PFSK-1 (cell line): ENCODE results near the gene PRM3.

Experiments
- FOXP2 ChIP-seq: optimal IDR thresholded peaks from 2 replicates; pipeline ENCODE3; 2011; ENCODE audit warnings: borderline replicate concordance, control low read depth, inconsistent platforms; ENCODE audit not compliant: insufficient read depth; ENCODE audit errors: extremely low read length, extremely low read depth
- POLR2AphosphoS5 ChIP-seq: IDR thresholded peaks from 2 replicates; pipeline ENCODE4 v1.6.1; 2012; ENCODE audit warnings: low read depth, mild to moderate bottlenecking, control low read depth, low read length, moderate library complexity
- TAF1 ChIP-seq: IDR thresholded peaks from 2 replicates; pipeline ENCODE4 v1.6.1; 2012; ENCODE audit warnings: low read length, control low read depth, borderline replicate concordance; ENCODE audit not compliant: insufficient read depth
- TF ChIP-seq, protein P1 (sequence below), 2 experiments: IDR thresholded peaks; 2 replicates each; pipeline versions ENCODE4 v1.6.1 to v1.8.0; 2011 to 2012; ENCODE audit warnings: low read depth in 2 of 2, low read length in 2 of 2, control low read depth in 1 of 2, inconsistent platforms in 1 of 2, mild to moderate bottlenecking in 1 of 2, moderate library complexity in 1 of 2; ENCODE audit not compliant: insufficient read depth in 1 of 2

DNA sequence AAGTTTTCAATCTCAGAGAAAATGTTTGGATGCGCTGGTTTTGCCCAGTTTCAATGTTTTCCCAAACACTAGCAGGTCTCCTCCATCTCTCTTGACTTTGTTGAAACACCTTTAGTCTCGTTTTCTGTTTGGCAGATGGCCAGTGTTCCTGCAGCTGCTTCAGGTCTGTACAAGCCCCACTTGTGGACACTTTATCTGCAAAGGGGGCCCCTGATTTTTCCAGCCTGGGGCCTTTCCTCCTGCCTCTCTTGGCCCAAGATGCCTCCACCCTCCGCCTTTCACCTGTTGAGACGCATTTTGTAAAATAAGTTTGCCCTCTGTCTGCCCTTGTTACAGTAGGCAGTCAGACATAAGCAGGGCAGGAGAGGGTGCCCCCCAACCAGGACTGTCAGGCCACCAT lies 29.5 kb upstream of the PRM3 start:
- TF ChIP-seq, protein P1, sequence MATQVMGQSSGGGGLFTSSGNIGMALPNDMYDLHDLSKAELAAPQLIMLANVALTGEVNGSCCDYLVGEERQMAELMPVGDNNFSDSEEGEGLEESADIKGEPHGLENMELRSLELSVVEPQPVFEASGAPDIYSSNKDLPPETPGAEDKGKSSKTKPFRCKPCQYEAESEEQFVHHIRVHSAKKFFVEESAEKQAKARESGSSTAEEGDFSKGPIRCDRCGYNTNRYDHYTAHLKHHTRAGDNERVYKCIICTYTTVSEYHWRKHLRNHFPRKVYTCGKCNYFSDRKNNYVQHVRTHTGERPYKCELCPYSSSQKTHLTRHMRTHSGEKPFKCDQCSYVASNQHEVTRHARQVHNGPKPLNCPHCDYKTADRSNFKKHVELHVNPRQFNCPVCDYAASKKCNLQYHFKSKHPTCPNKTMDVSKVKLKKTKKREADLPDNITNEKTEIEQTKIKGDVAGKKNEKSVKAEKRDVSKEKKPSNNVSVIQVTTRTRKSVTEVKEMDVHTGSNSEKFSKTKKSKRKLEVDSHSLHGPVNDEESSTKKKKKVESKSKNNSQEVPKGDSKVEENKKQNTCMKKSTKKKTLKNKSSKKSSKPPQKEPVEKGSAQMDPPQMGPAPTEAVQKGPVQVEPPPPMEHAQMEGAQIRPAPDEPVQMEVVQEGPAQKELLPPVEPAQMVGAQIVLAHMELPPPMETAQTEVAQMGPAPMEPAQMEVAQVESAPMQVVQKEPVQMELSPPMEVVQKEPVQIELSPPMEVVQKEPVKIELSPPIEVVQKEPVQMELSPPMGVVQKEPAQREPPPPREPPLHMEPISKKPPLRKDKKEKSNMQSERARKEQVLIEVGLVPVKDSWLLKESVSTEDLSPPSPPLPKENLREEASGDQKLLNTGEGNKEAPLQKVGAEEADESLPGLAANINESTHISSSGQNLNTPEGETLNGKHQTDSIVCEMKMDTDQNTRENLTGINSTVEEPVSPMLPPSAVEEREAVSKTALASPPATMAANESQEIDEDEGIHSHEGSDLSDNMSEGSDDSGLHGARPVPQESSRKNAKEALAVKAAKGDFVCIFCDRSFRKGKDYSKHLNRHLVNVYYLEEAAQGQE (IDR thresholded peaks at IDR 0.05; ENCODE audit: insufficient read depth in 1 of 2, low read depth in 2 of 2, low read length in 2 of 2), result no peak
- TF ChIP-seq TAF1, result no peak
- TF ChIP-seq POLR2AphosphoS5, result no peak
- TF ChIP-seq FOXP2, result no peak
